GM12872 (cell line): ENCODE results near the gene CCDC70.

Source experiments
- TF ChIP-seq, protein P1 (sequence below): IDR thresholded peaks from 3 replicates; pipeline ENCODE4 v1.5.1; 2011; ENCODE audit warnings: low read depth, mild to moderate bottlenecking, low read length, moderate library complexity; ENCODE audit not compliant: insufficient read depth

CCDC70 gene

GRCh38 chr13:51861723-51862300 lies at the start of gene CCDC70:
Gene CCDC70 (plus strand): TSS chr13:51861969. CDS start chr13:51865412, 3,443 bp downstream.
- TF ChIP-seq, protein P1, sequence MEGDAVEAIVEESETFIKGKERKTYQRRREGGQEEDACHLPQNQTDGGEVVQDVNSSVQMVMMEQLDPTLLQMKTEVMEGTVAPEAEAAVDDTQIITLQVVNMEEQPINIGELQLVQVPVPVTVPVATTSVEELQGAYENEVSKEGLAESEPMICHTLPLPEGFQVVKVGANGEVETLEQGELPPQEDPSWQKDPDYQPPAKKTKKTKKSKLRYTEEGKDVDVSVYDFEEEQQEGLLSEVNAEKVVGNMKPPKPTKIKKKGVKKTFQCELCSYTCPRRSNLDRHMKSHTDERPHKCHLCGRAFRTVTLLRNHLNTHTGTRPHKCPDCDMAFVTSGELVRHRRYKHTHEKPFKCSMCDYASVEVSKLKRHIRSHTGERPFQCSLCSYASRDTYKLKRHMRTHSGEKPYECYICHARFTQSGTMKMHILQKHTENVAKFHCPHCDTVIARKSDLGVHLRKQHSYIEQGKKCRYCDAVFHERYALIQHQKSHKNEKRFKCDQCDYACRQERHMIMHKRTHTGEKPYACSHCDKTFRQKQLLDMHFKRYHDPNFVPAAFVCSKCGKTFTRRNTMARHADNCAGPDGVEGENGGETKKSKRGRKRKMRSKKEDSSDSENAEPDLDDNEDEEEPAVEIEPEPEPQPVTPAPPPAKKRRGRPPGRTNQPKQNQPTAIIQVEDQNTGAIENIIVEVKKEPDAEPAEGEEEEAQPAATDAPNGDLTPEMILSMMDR, result no peak

DNA sequence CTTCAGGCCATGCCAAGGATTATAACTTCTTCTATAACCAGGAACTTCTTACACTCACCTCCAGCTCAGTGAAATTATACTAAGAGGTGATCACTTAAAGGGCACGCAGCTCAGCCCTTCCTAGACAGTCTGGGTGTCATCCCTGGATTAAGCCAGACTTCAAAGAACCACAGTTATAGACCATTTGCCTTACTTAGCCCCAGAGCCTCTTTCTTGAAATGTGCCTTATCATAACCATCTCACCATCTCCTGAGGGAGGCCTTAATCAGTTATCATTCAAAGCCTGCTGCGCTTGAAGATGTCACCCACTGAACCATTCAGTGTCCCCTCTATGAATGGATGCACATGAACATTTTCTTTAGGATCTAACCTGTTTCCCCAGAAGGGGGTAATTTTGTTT lies 47.7 kb upstream of the CCDC70 start:
- TF ChIP-seq, protein P1, result no peak

DNA sequence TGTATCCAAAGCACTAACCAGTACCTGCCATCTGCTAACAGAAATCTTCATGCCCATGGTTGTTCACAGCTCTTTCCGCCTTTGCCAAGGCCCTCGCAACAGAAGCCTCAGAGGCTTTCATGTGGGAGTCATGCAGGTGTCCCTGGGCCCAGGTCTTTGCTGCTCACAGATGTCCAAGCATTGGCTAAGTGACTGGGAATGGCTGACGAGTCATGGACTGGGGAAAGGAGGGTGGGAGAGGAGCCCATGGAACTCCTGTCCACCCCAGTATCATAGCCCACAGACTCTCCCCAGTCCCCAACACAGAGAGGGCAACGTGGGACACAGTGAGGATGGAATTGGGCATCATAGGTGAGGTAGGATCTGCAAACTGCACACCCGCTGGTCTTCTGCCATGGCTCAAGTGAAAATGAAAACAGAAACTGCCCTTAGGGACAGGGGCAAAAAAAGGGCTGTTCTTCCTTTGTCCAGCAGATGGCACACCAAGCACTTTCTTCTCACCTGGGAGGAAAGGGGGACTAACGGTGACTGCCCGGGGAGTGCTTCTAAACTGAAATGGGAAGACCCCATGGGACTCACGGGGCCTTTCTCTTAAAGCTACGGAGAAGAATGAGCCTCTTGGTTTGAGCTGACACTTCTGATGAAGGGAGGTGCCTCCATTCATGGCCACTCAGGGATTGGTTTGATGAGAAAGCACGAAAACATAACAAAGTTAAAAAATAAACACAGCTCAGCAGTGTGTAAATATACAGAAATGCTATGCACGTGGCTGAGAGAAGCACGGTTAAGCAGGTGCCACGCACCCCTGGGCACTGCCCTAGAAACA lies 46.7 kb upstream of the CCDC70 start:
- TF ChIP-seq, protein P1, result peak; percentile 88

- TF ChIP-seq, protein P1, result no peak
Observed at GRCh38 chr13:51815848-51816247, 45.9 kb upstream of the CCDC70 start.

DNA sequence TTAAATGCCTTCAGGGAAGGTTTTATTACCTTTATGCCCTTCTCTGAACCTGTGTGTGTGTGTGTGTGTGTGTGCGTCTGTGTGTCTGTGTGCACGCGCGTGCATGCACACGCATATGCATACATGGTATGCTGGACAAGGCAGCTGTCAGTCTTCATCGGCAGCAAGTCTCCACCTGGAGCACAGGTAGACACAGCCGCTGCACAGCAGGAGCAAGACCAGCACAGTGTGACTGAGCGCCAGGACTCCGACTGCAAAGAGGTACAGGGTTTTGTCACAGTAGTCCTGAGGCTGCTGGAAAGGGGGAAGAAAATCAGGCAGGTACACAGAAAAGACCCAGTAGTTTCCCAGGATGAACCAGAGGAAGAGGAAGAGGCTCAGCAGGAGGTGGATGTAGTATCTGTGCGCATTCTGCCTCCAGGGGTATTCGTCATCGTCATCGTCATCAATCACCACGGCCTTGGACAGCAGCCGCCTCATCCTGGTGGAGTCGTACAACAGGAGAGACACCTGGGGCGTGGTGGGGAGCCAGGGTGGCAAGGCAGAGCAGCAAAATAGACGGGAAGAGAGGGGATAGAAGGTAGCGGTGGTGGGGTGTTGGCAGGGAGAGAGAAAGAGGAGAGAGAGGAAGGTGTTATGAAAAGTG lies 45.0 kb upstream of the CCDC70 start:
- TF ChIP-seq, protein P1, result no peak

- TF ChIP-seq, protein P1, result no peak
Observed at GRCh38 chr13:51817717-51818116, 44.1 kb upstream of the CCDC70 start.

GRCh38 chr13:51818276-51818675 lies 43.5 kb upstream of the CCDC70 start:
- TF ChIP-seq, protein P1, result peak; percentile 18; the same call in 1 of the 3 replicates
